Central memory CD8-positive, alpha-beta T cell (primary cell): ENCODE data around the gene DMBT1.

Source experiments
- ATAC-seq: fragments of 150-1000 bp; cut with Tn5 transposase; replicated peaks from 2 replicates; pipeline ENCODE4 v1.10.0; 2022; ENCODE audit warnings: mild to moderate bottlenecking, moderate FRiP score, moderate number of reproducible peaks; ENCODE audit not compliant: poor library complexity, severe bottlenecking; ENCODE audit errors: extremely low read depth
- DNase-seq, 2 donors: peaks; one replicate each; pipeline ENCODE4 v3.0.0; 2021; ENCODE audit warnings: low spot score in 2 of 2
- H3K27ac Mint-ChIP-seq: one replicate; pipeline ENCODE4 v1.8.0; 2022; ENCODE audit warnings: low read depth, mild to moderate bottlenecking, moderate library complexity, mixed read lengths
- H3K27me3 Mint-ChIP-seq: one replicate; pipeline ENCODE4 v1.8.0; 2022; ENCODE audit warnings: mixed read lengths
- H3K36me3 Mint-ChIP-seq: one replicate; pipeline ENCODE4 v1.8.0; 2022; ENCODE audit warnings: mild to moderate bottlenecking, moderate library complexity, mixed read lengths; ENCODE audit not compliant: insufficient read depth
- H3K4me1 Mint-ChIP-seq: one replicate; pipeline ENCODE4 v1.8.0; 2022; ENCODE audit warnings: mixed read lengths
- H3K4me3 Mint-ChIP-seq: one replicate; pipeline ENCODE4 v1.8.0; 2022; ENCODE audit warnings: mild to moderate bottlenecking, moderate library complexity, mixed read lengths
- H3K9me3 Mint-ChIP-seq: one replicate; pipeline ENCODE4 v1.8.0; 2022; ENCODE audit warnings: mixed read lengths

DMBT1 gene

GRCh38 chr10:122551450-122551849, 9.1 kb upstream of the DMBT1 start:
- ATAC-seq (peak; percentile 46), DNase-seq (no peak)
- peak overlapping the region; percentile 65 for H3K27ac Mint-ChIP-seq
- H3K27me3 Mint-ChIP-seq: peaks cover 16% of the 10 kb centered on the region
- H3K36me3 Mint-ChIP-seq: no peaks in the 10 kb centered on the region
- H3K4me3 Mint-ChIP-seq: no peak overlapping the region
- H3K4me1 Mint-ChIP-seq: peaks cover 16% of the 10 kb centered on the region
- no peaks in the 10 kb centered on the region for H3K9me3 Mint-ChIP-seq

DNA sequence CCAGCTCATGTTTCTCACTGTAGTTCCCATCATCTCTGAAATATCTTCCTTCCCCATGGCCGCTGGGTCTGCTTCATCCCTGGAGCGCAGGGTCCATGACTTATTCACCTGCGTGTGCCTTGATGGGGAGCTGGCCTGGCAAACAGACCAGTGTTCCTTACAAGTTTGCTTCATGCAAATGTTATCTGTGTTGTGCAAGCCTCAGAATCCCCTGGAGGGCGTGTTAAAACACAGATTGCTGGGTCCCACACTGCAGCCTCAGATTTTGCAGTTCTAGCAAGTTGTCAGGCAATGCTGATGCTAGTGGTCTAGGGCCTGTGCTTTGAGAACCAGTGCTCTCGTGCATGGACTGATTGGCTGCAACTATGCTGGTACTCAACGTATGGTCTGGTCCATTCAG, 7.2 kb upstream of the DMBT1 start:
- Mint-ChIP-seq H3K27ac (no peak overlapping the region), H3K4me1 (peaks cover 20% of the 10 kb centered on the region)

GRCh38 chr10:122554131-122555036, 6.2 kb upstream of the DMBT1 start:
- Mint-ChIP-seq H3K4me1 (peaks cover 30% of the 10 kb centered on the region), H3K27ac (no peak overlapping the region), H3K27me3 (peaks cover 19% of the 10 kb centered on the region), H3K9me3 (no peaks in the 10 kb centered on the region), H3K36me3 (no peaks in the 10 kb centered on the region), H3K4me3 (no peak overlapping the region)
- ATAC-seq: no peak
- no peak for DNase-seq

More for the DNA sequence above, 7.2 kb upstream of the DMBT1 start:
- H3K9me3 Mint-ChIP-seq: no peaks in the 10 kb centered on the region
- ATAC-seq (no peak), DNase-seq (no peak)
- no peak overlapping the region for H3K4me3 Mint-ChIP-seq
- H3K36me3 Mint-ChIP-seq: no peaks in the 10 kb centered on the region
- peaks cover 19% of the 10 kb centered on the region for H3K27me3 Mint-ChIP-seq

- Mint-ChIP-seq H3K4me3 (no peak overlapping the region), H3K27me3 (peaks cover 19% of the 10 kb centered on the region), H3K4me1 (peaks cover 32% of the 10 kb centered on the region), H3K36me3 (no peaks in the 10 kb centered on the region), H3K27ac (no peak overlapping the region), H3K9me3 (no peaks in the 10 kb centered on the region)
- DNase-seq (no peak), ATAC-seq (no peak)
Observed at GRCh38 chr10:122555442-122555841, 5.1 kb upstream of the DMBT1 start.

DNA sequence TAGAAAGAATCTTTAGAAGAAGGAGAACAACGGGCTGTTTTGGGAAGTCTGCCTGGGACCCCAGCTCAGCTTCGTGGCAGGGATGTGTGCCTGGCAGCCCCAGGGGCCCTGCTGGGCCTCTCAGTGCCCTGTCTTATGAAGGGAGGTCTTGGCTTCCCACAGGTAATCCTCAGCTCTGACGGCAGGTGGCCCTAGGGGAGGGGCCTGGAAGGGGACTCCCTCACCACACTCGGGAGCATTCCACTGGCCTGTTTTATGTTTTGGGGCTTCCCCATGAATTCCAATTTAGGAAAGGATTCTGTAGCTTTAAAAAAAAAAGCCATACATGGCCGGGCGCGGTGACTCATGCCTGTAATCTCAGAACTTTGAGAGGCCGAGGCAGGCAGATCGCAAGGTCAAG, 3.0 kb upstream of the DMBT1 start:
- H3K27ac Mint-ChIP-seq: no peak overlapping the region
- no peak for DNase-seq
- peaks cover 28% of the 10 kb centered on the region for H3K4me1 Mint-ChIP-seq
- no peak for ATAC-seq
- no peaks in the 10 kb centered on the region for H3K9me3 Mint-ChIP-seq
- H3K27me3 Mint-ChIP-seq: peaks cover 19% of the 10 kb centered on the region
- no peaks in the 10 kb centered on the region for H3K36me3 Mint-ChIP-seq
- H3K4me3 Mint-ChIP-seq: no peak overlapping the region

- Mint-ChIP-seq H3K27ac (no peak overlapping the region), H3K36me3 (no peaks in the 10 kb centered on the region), H3K27me3 (peaks cover 19% of the 10 kb centered on the region), H3K4me3 (no peak overlapping the region), H3K9me3 (no peaks in the 10 kb centered on the region), H3K4me1 (peaks cover 28% of the 10 kb centered on the region)
- ATAC-seq (no peak), DNase-seq (no peak)
Observed at GRCh38 chr10:122558452-122558851, 2.1 kb upstream of the DMBT1 start.

- Mint-ChIP-seq H3K4me3 (no peak overlapping the region), H3K4me1 (peaks cover 28% of the 10 kb centered on the region), H3K27me3 (peaks cover 19% of the 10 kb centered on the region), H3K27ac (no peak overlapping the region), H3K9me3 (no peaks in the 10 kb centered on the region), H3K36me3 (no peaks in the 10 kb centered on the region)
- no peak for DNase-seq
- no peak for ATAC-seq
Observed at GRCh38 chr10:122559228-122559627, 1.3 kb upstream of the DMBT1 start.

GRCh38 chr10:122561212-122561611, 658 bp downstream of the DMBT1 start:
- no peaks in the 10 kb centered on the region for H3K36me3 Mint-ChIP-seq
- H3K27me3 Mint-ChIP-seq: peaks cover 6% of the 10 kb centered on the region
- H3K4me1 Mint-ChIP-seq: peaks cover 28% of the 10 kb centered on the region
- no peaks in the 10 kb centered on the region for H3K9me3 Mint-ChIP-seq
- H3K27ac Mint-ChIP-seq: no peak overlapping the region
- DNase-seq: no peak
- ATAC-seq: no peak
- no peak overlapping the region for H3K4me3 Mint-ChIP-seq

DNA sequence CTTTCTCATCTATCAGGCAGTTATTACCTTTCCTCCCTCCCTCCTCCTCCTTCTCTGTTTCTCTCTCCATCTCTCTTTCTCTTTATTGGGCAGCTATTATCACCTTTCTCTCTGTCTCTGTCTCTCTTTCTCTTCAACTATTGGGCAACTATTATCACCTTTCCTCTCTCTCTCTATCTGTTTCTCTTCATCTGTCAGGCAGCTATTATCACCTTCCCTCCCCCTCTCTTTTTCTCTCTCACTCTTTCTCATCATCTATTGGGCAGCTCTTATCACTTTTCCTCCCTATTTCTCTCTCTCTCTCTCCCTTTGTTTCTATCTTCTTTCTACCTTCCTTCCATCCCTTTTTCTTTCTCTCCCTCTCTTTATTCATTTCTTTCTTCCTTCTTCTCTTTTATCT, 1.2 kb downstream of the DMBT1 start:
- H3K9me3 Mint-ChIP-seq: no peaks in the 10 kb centered on the region
- H3K27ac Mint-ChIP-seq: peak overlapping the region; percentile 16
- DNase-seq (no peak), ATAC-seq (no peak)
- H3K27me3 Mint-ChIP-seq: peaks cover under 1% of the 10 kb centered on the region
- H3K4me3 Mint-ChIP-seq: no peak overlapping the region
- H3K36me3 Mint-ChIP-seq: no peaks in the 10 kb centered on the region
- H3K4me1 Mint-ChIP-seq: peaks cover 28% of the 10 kb centered on the region

- Mint-ChIP-seq H3K27ac (no peak overlapping the region), H3K36me3 (no peaks in the 10 kb centered on the region), H3K27me3 (peaks cover 24% of the 10 kb centered on the region), H3K4me3 (no peak overlapping the region), H3K9me3 (no peaks in the 10 kb centered on the region), H3K4me1 (peaks cover 10% of the 10 kb centered on the region)
- no peak for ATAC-seq
- no peak for DNase-seq
Observed at GRCh38 chr10:122564980-122565379, 4.4 kb downstream of the DMBT1 start.

GRCh38 chr10:122565766-122566206, 5.2 kb downstream of the DMBT1 start:
- peak; percentile 41 to 70 for DNase-seq
- Mint-ChIP-seq H3K4me1 (peaks cover 10% of the 10 kb centered on the region), H3K27ac (no peak overlapping the region), H3K36me3 (no peaks in the 10 kb centered on the region), H3K27me3 (peaks cover 32% of the 10 kb centered on the region), H3K4me3 (no peak overlapping the region), H3K9me3 (no peaks in the 10 kb centered on the region)
- ATAC-seq: no peak

GRCh38 chr10:122566632-122567031, 6.1 kb downstream of the DMBT1 start:
- DNase-seq (no peak), ATAC-seq (no peak)
- H3K4me1 Mint-ChIP-seq: peaks cover 5% of the 10 kb centered on the region
- peaks cover 37% of the 10 kb centered on the region for H3K27me3 Mint-ChIP-seq
- H3K36me3 Mint-ChIP-seq: no peaks in the 10 kb centered on the region
- H3K4me3 Mint-ChIP-seq: no peak overlapping the region
- no peak overlapping the region for H3K27ac Mint-ChIP-seq
- H3K9me3 Mint-ChIP-seq: no peaks in the 10 kb centered on the region

- Mint-ChIP-seq H3K27ac (no peak overlapping the region), H3K27me3 (peaks cover 42% of the 10 kb centered on the region), H3K36me3 (no peaks in the 10 kb centered on the region), H3K4me3 (no peak overlapping the region), H3K9me3 (no peaks in the 10 kb centered on the region), H3K4me1 (no peaks in the 10 kb centered on the region)
- DNase-seq (no peak), ATAC-seq (no peak)
Observed at GRCh38 chr10:122567056-122567660, 6.6 kb downstream of the DMBT1 start.
